ENCODE data around the gene FOXE1.

DNA sequence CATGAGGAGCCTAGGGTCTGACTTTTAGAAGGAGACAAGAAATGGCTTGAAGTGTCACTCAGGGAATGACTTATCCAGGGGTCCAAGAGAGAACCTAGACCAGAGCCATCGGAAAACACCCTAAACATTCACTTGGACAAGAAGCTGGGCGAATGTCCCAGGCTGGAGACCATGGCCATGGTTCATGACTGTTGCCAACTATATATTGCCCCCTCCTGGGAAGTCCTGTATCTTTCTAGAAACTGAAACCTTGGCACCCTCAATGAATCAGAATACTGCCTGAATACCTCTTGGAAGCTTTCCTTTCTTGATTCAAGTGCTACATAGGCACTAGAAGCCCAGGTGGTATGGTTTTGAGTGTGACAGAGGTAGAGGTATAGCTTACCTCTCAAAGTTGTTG, 39.4 kb downstream of the FOXE1 start:
- TF ChIP-seq POLR2AphosphoS5 (IDR thresholded peaks at IDR 0.05; ENCODE audit: low read depth, low read length) (no peak), SIN3A (IDR thresholded peaks at IDR 0.05; ENCODE audit: borderline replicate concordance, insufficient read depth, low read depth, low read length) (no peak)
- TF ChIP-seq, protein P1, sequence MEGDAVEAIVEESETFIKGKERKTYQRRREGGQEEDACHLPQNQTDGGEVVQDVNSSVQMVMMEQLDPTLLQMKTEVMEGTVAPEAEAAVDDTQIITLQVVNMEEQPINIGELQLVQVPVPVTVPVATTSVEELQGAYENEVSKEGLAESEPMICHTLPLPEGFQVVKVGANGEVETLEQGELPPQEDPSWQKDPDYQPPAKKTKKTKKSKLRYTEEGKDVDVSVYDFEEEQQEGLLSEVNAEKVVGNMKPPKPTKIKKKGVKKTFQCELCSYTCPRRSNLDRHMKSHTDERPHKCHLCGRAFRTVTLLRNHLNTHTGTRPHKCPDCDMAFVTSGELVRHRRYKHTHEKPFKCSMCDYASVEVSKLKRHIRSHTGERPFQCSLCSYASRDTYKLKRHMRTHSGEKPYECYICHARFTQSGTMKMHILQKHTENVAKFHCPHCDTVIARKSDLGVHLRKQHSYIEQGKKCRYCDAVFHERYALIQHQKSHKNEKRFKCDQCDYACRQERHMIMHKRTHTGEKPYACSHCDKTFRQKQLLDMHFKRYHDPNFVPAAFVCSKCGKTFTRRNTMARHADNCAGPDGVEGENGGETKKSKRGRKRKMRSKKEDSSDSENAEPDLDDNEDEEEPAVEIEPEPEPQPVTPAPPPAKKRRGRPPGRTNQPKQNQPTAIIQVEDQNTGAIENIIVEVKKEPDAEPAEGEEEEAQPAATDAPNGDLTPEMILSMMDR (IDR thresholded peaks at IDR 0.05) = 0 out of 2 replicates have a peak, but pooled peaks have one; percentile 8
